ENCODE data around the gene CACNB2.

Gene CACNB2

GRCh38 chr10:18498998-18499397 is 358.8 kb downstream of the CACNB2 start:
- in situ Hi-C loops (cut with HindIII; ENCODE audit: low pct_unique_long_range_greater_than_20kb, low sequenced_read_pairs) = no loop called here
- no peak for DNase-seq (ENCODE audit: low read depth in 1 of 2, low spot score in 1 of 2)
- TF ChIP-seq JUND (IDR thresholded peaks at IDR 0.05; ENCODE audit: low read depth) = no peak

GRCh38 chr10:18500576-18500975 is 360.4 kb downstream of the CACNB2 start:
- no peak for TF ChIP-seq JUND (IDR thresholded peaks at IDR 0.05; ENCODE audit: low read depth)
- DNase-seq (ENCODE audit: low read depth in 1 of 2, low spot score in 1 of 2) = no peak
- in situ Hi-C loops (cut with HindIII; ENCODE audit: low pct_unique_long_range_greater_than_20kb, low sequenced_read_pairs) = no loop called here

DNA sequence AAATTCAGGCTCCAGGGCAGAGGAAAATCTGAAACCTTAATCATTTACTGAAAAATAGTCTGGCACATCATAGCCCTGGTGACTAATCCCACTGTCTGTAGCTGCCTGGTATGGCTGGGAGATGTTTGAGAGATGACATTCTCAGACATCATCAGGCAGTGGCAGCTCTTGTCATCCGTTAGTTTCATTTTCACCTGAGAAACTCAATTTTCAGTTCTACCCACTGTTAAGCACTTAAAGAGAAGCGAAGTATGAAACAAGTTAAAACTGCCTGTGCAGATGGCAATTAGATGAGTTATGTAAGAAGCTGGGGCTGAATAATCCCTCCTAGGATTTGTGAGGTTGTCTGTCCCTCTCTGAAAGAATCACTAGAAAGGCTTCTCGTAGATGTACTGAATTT is 361.0 kb downstream of the CACNB2 start:
- no peak for DNase-seq (ENCODE audit: low read depth in 1 of 2, low spot score in 1 of 2)
- TF ChIP-seq JUND (IDR thresholded peaks at IDR 0.05; ENCODE audit: low read depth) = no peak
- in situ Hi-C loops (cut with HindIII; ENCODE audit: low pct_unique_long_range_greater_than_20kb, low sequenced_read_pairs) = no loop called here

GRCh38 chr10:18501629-18502028 is 361.4 kb downstream of the CACNB2 start:
- TF ChIP-seq JUND (IDR thresholded peaks at IDR 0.05; ENCODE audit: low read depth) = no peak
- no peak for DNase-seq (ENCODE audit: low read depth in 1 of 2, low spot score in 1 of 2)
- in situ Hi-C loops (cut with HindIII; ENCODE audit: low pct_unique_long_range_greater_than_20kb, low sequenced_read_pairs) = no loop called here

DNA sequence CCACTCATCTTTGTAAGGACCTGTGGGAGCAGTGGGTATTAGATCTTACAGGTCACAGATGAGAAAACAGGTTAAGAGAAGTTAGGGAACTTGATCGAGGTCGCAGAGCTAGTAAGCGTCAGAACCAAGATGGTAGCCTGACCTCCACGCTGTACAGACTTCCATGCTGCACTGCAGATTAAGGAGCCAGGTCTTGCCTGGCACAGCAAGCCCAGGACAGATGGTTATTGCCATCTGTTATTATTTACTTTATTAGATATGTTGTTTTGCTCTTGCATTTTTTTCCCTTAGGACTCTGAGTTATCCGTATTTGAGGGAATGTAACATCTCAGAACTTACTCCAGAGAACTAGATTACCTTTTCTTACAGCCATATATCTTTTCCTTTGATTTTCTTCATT is 363.9 kb downstream of the CACNB2 start:
- DNase-seq (ENCODE audit: low read depth in 1 of 2, low spot score in 1 of 2) = no peak
- no peak for TF ChIP-seq JUND (IDR thresholded peaks at IDR 0.05; ENCODE audit: low read depth)
- in situ Hi-C loops (cut with HindIII; ENCODE audit: low pct_unique_long_range_greater_than_20kb, low sequenced_read_pairs) = no loop called here

- TF ChIP-seq JUND (IDR thresholded peaks at IDR 0.05; ENCODE audit: low read depth) = no peak
- in situ Hi-C loops (cut with HindIII; ENCODE audit: low pct_unique_long_range_greater_than_20kb, low sequenced_read_pairs) = no loop called here
Observed at GRCh38 chr10:18505456-18506118, 365.4 kb downstream of the CACNB2 start.

DNA sequence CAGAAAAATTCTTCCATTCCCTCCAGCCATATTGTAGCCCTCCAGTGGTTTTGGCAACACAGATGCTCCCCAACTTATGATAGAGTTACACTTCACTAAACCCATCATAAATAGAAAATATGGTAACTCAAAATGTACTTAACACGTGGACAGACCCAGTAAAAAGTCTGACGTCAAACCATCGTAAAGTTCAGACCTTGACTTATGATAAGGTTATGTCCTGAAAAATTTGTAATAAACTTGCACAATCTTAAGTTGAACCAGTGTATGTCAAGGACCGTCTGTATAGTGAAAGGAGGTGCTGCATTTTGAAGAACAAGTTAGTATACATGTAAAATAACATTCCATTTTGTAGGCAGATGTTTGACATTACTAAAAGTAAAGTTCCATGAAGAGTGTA is 368.4 kb downstream of the CACNB2 start:
- in situ Hi-C loops (cut with HindIII; ENCODE audit: low pct_unique_long_range_greater_than_20kb, low sequenced_read_pairs) = no loop called here
- no peak for DNase-seq (ENCODE audit: low read depth in 1 of 2, low spot score in 1 of 2)
- TF ChIP-seq JUND (IDR thresholded peaks at IDR 0.05; ENCODE audit: low read depth) = no peak

More at GRCh38 chr10:18505456-18506118, 365.4 kb downstream of the CACNB2 start:
- no peak for DNase-seq (ENCODE audit: low read depth in 1 of 2, low spot score in 1 of 2)

DNA sequence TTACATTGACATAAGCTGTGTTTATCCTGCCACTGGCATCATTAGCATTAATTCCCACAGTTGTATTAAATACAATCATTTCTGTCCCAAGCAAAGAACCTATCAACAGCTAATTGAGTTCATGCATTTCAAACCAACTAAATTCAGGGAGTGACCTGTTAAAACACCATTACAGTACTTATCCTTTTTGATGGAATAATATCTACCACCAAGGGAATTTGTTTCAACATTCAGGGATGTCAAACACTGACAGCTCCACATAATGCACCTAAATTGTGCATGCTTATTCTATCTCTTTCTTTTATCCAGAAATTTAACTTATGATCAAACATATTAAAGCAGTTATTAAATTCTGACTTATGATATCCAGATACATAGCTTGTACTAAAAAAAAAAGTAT is 374.3 kb downstream of the CACNB2 start:
- DNase-seq (ENCODE audit: low read depth in 1 of 2, low spot score in 1 of 2) = no peak
- in situ Hi-C loops (cut with HindIII; ENCODE audit: low pct_unique_long_range_greater_than_20kb, low sequenced_read_pairs) = no loop called here
- TF ChIP-seq JUND (IDR thresholded peaks at IDR 0.05; ENCODE audit: low read depth) = no peak

GRCh38 chr10:18516851-18517250 is 376.6 kb downstream of the CACNB2 start:
- in situ Hi-C loops (cut with HindIII; ENCODE audit: low pct_unique_long_range_greater_than_20kb, low sequenced_read_pairs) = no loop called here

DNA sequence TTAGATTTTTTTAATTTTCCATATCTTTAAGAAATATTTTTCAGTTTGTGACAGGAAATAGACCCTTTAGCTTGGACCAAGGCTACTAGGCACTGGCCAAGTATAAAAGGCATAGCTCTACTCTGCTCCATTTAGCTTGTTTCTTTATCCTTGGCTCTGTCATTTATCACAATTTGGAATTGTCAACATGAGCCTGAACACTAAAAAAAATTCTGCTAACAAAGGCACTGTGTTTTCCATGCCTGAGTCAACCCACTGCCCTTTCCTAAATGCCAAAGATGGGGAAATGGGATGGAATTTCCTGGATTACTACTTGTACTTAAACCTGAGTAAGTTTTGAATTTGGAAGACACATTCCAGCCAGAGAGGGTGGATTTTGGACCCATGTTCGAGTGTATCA is 382.8 kb downstream of the CACNB2 start:
- in situ Hi-C loops (cut with HindIII; ENCODE audit: low pct_unique_long_range_greater_than_20kb, low sequenced_read_pairs) = no loop called here
- DNase-seq (ENCODE audit: low read depth in 1 of 2, low spot score in 1 of 2) = no peak
- no peak for TF ChIP-seq JUND (IDR thresholded peaks at IDR 0.05; ENCODE audit: low read depth)

More at GRCh38 chr10:18516851-18517250, 376.6 kb downstream of the CACNB2 start:
- DNase-seq (ENCODE audit: low read depth in 1 of 2, low spot score in 1 of 2) = no peak
- no peak for TF ChIP-seq JUND (IDR thresholded peaks at IDR 0.05; ENCODE audit: low read depth)

GRCh38 chr10:18523858-18524257 is 383.6 kb downstream of the CACNB2 start:
- TF ChIP-seq JUND (IDR thresholded peaks at IDR 0.05; ENCODE audit: low read depth) = no peak
- DNase-seq (ENCODE audit: low read depth in 1 of 2, low spot score in 1 of 2) = no peak
- in situ Hi-C loops (cut with HindIII; ENCODE audit: low pct_unique_long_range_greater_than_20kb, low sequenced_read_pairs) = no loop called here

DNA sequence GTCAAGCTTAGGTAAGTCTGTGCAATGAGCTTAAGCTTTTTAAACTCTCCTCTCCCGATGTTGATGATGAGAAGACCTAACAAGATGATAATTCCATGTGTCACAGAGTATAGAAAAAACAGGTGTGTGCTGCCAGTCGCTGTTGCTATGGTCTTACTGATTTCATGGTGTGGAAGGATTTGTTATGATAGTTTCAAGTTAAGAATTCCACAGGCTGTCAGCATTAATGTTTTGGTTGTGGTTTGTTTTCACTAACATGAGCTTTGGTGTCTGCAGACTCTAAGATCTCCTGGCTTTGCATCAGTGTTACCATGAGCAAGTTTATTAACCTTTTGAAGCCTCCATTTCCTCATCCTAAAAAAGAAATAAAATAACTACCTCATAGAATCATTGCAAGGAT is 387.5 kb downstream of the CACNB2 start:
- in situ Hi-C loops (cut with HindIII; ENCODE audit: low pct_unique_long_range_greater_than_20kb, low sequenced_read_pairs) = no loop called here
- DNase-seq (ENCODE audit: low read depth in 1 of 2, low spot score in 1 of 2) = no peak
- no peak for TF ChIP-seq JUND (IDR thresholded peaks at IDR 0.05; ENCODE audit: low read depth)

DNA sequence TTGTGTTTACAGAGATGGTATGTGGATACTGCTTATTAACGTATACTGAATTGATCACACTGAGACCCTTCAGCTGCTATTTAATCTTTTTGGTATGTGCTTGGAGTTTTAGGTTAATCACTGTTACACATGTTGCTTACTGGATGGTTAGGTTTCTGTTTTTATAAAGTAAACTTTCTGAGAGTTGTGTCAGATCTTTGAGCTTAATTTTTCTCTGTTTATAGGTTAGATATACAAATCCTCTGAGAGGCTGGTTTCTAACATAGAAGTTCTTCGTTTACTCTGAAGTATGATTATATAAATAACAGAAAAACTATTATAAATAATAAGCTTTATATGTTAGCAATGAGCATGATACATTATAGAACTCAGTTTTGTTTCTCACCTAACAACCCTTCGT is 388.1 kb downstream of the CACNB2 start:
- DNase-seq (ENCODE audit: low read depth in 1 of 2, low spot score in 1 of 2) = no peak
- TF ChIP-seq JUND (IDR thresholded peaks at IDR 0.05; ENCODE audit: low read depth) = no peak
- in situ Hi-C loops (cut with HindIII; ENCODE audit: low pct_unique_long_range_greater_than_20kb, low sequenced_read_pairs) = no loop called here

Data from T47D (cell line).